ENCODE data around the gene LYPD6B.

DNA sequence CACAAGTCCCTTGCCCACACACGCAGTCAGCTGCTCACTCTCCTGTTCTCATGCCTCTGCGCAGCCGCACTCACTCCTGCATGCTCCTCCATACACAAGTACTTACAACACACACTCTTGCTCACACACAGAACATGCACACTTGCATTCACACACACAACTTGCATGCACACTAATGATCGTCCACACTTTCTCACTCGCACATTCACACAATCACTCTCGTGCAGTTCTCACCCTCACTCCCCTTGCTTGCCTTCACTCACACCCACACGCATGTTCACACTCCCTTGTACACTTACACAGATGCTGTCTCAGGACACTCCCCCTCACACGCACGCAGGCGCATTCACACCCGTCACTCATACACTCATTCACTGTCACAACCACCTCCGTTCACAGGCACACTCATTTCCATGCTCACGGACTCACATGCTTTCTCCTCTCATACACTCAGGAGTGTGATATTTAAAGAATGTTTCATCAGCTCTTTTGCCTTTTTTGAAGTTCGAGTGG lies 36.1 kb upstream of the LYPD6B start:
- TF ChIP-seq, protein P1, sequence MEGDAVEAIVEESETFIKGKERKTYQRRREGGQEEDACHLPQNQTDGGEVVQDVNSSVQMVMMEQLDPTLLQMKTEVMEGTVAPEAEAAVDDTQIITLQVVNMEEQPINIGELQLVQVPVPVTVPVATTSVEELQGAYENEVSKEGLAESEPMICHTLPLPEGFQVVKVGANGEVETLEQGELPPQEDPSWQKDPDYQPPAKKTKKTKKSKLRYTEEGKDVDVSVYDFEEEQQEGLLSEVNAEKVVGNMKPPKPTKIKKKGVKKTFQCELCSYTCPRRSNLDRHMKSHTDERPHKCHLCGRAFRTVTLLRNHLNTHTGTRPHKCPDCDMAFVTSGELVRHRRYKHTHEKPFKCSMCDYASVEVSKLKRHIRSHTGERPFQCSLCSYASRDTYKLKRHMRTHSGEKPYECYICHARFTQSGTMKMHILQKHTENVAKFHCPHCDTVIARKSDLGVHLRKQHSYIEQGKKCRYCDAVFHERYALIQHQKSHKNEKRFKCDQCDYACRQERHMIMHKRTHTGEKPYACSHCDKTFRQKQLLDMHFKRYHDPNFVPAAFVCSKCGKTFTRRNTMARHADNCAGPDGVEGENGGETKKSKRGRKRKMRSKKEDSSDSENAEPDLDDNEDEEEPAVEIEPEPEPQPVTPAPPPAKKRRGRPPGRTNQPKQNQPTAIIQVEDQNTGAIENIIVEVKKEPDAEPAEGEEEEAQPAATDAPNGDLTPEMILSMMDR (IDR thresholded peaks at IDR 0.05): no peak
- no peak for TF ChIP-seq POLR2A (IDR thresholded peaks at IDR 0.05)

Measured in body of pancreas (tissue), 4 donors.